Uterus (tissue), 4 donors: ENCODE measurements around the gene BCL7C. TPM values are rescaled to one million over a fixed set of nuclear protein-coding genes. Genes with fewer than 3 reads are reported as not detected.

Source experiments
- DNase-seq, 2 donors: peaks; one replicate each; pipeline ENCODE4 v3.0.0-alpha.2; 2019 to 2020
- H3K27ac ChIP-seq, 2 donors: fragments of 200-600 bp; sonication (generic); 1 replicate in 1 of 2; 2 replicates in 1 of 2; pipeline ENCODE4 v1.5.1; 2016 to 2018
- H3K27me3 ChIP-seq, 2 donors: fragments of 200-600 bp; sonication (generic); one replicate each; pipeline ENCODE4 v1.5.1; 2018 to 2019; ENCODE audit warnings: control low read depth in 1 of 2
- H3K36me3 ChIP-seq, 2 donors: fragments of 200-600 bp; sonication (generic); one replicate each; pipeline ENCODE4 v1.5.1; 2019; ENCODE audit warnings: control low read depth in 1 of 2
- H3K4me1 ChIP-seq, 2 donors: fragments of 200-600 bp; sonication (generic); one replicate each; pipeline ENCODE4 v1.5.1; 2018 to 2019; ENCODE audit warnings: control low read depth in 1 of 2
- H3K4me3 ChIP-seq, 2 donors: fragments of 200-600 bp; sonication (generic); 1 replicate in 1 of 2; 2 replicates in 1 of 2; pipeline ENCODE4 v1.5.1; 2018 to 2019; ENCODE audit warnings: mild to moderate bottlenecking in 1 of 2
- H3K9me3 ChIP-seq, 2 donors: fragments of 200-600 bp; sonication (generic); one replicate each; pipeline ENCODE4 v1.5.1; 2019; ENCODE audit warnings: control low read depth in 1 of 2
- CTCF ChIP-seq, 4 experiments: fragments of 200-600 bp in 2 of 4; fragments of 450-650 bp in 2 of 4; sonication (generic) in 2 of 4; IDR thresholded peaks; one replicate each; pipeline ENCODE4 v1.5.1; 2016 to 2019; ENCODE audit warnings: antibody characterized with exemption in 4 of 4, mild to moderate bottlenecking in 2 of 4, moderate library complexity in 1 of 4
- POLR2A ChIP-seq, 2 donors: fragments of 450-650 bp; IDR thresholded peaks; one replicate each; pipeline ENCODE4 v1.6.1; 2016; ENCODE audit warnings: antibody characterized with exemption in 2 of 2, mild to moderate bottlenecking in 1 of 2, moderate library complexity in 1 of 2
- intact Hi-C: fragments of 100-400 bp; cut with DNase I; formaldehyde crosslinking; loops from one replicate; pipeline ENCODE4 v1.15.1; 2023; ENCODE audit warnings: low total_unique reads
- total RNA-seq, 4 donors: library from RNA; depleted of rRNA in 3 of 4; stranded (reverse); fragments of >200 nt in 3 of 4; gene quantifications; one replicate each; pipeline versions ENCODE4 v1.1.0 to v1.2.4, GENCODE V29; 2014 to 2023
- donor health status: DM: yes; HTN: yes; CAD: no.

Gene BCL7C
- total RNA-seq, 4 donors from 2014 or later: 16.5 to 44.8 (median 35.2) TPM

GRCh38 chr16:30914830-30915229, 21.0 kb upstream of the BCL7C start:
- intact Hi-C loops: loop anchor here (5.0 kb wide), 1 partner anchor 68 kb away; no protein-coding TSS in a partner anchor
- H3K4me1 ChIP-seq: no peaks in the 10 kb centered on the region
- no peaks in the 10 kb centered on the region for H3K9me3 ChIP-seq
- no peaks in the 10 kb centered on the region for H3K27me3 ChIP-seq
- no peak overlapping the region for H3K4me3 ChIP-seq
- TF ChIP-seq POLR2A (IDR thresholded peaks at IDR 0.05): no peak
- TF ChIP-seq CTCF (IDR thresholded peaks at IDR 0.05): no peak
- no peaks in the 10 kb centered on the region for H3K36me3 ChIP-seq
- no peak for DNase-seq
- H3K27ac ChIP-seq: no peak overlapping the region

GRCh38 chr16:30912794-30913412, 19.0 kb upstream of the BCL7C start:
- Histone ChIP-seq H3K27me3 (no peaks in the 10 kb centered on the region), H3K4me3 (no peak overlapping the region), H3K9me3 (no peaks in the 10 kb centered on the region), H3K27ac (no peak overlapping the region), H3K36me3 (no peaks in the 10 kb centered on the region), H3K4me1 (no peaks in the 10 kb centered on the region)
- no peak for TF ChIP-seq CTCF (IDR thresholded peaks at IDR 0.05)
- no peak for TF ChIP-seq POLR2A (IDR thresholded peaks at IDR 0.05)
- no peak for DNase-seq
- intact Hi-C loops: no loop called here

DNA sequence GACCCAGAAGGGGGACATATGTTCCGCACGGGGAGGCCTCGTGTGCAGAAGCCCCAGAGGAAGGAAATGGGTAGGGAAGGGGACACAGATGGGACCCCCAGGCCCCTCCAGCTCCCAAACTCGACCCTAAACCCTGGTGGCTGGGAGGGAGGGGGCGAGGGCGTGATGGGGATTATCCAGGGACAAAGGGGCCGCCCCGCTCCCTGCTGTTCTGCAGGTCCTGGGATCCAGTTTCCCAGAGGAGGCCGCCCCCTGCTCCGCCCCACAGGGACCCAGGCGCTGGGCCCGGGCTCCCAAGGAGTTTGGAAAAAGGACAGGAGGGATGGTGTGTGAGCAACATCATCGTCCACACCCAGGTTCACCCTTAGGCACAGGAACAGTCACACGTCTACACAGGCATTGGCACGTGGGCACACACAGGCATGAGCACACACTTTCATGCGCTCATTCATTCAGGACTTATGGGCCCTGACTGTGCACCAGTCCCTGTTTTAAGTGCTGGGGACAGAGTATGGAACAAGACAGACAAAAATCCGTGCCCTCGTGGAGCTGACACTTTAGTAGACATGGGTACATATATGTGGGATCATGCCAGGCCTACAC, 16.7 kb upstream of the BCL7C start:
- TF ChIP-seq POLR2A (IDR thresholded peaks at IDR 0.05) (no peak), CTCF (IDR thresholded peaks at IDR 0.05) (no peak)
- intact Hi-C loops: no loop called here
- Histone ChIP-seq H3K27ac (no peak overlapping the region), H3K9me3 (no peaks in the 10 kb centered on the region), H3K4me1 (no peaks in the 10 kb centered on the region), H3K4me3 (no peak overlapping the region), H3K27me3 (no peaks in the 10 kb centered on the region), H3K36me3 (no peaks in the 10 kb centered on the region)
- DNase-seq: no peak

GRCh38 chr16:30907064-30907463, 13.2 kb upstream of the BCL7C start:
- TF ChIP-seq CTCF (IDR thresholded peaks at IDR 0.05): no peak
- no peak for TF ChIP-seq POLR2A (IDR thresholded peaks at IDR 0.05)
- Histone ChIP-seq H3K9me3 (no peaks in the 10 kb centered on the region), H3K4me1 (no peaks in the 10 kb centered on the region), H3K27ac (no peak overlapping the region), H3K27me3 (no peaks in the 10 kb centered on the region), H3K4me3 (no peak overlapping the region), H3K36me3 (no peaks in the 10 kb centered on the region)
- DNase-seq: no peak
- intact Hi-C loops: no loop called here

- Histone ChIP-seq H3K9me3 (no peaks in the 10 kb centered on the region), H3K27me3 (no peaks in the 10 kb centered on the region), H3K27ac (peak overlapping the region; percentile 94), H3K4me1 (no peaks in the 10 kb centered on the region), H3K4me3 (no peak overlapping the region), H3K36me3 (no peaks in the 10 kb centered on the region)
- DNase-seq: no peak
- TF ChIP-seq CTCF (IDR thresholded peaks at IDR 0.05) (no peak), POLR2A (IDR thresholded peaks at IDR 0.05) (no peak)
- intact Hi-C loops: no loop called here
Measured at GRCh38 chr16:30904114-30904780, 10.4 kb upstream of the BCL7C start.
